ENCODE measurements around the gene CFB.

DNA sequence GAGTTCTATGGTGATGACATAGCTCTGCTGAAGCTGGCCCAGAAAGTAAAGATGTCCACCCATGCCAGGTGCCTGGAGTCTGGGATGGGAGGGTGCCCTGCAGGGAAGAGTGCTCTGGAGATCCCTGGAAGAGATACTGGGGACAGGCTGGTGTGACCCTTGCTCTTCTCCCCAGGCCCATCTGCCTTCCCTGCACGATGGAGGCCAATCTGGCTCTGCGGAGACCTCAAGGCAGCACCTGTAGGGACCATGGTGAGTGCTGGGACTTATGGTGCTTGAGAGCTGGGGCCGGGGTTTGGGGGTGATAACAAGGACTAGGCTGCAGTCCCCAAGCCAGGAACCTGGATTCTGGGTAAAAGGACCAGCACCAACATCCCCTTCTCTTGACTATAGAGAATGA lies 2.2 kb upstream of the CFB start:
- TF ChIP-seq CTCF (IDR thresholded peaks at IDR 0.05; ENCODE audit: low read depth, low read length, poor library complexity, severe bottlenecking) (no peak), EZH2phosphoT487 (IDR thresholded peaks at IDR 0.05; ENCODE audit: borderline replicate concordance, low read length) (no peak)
